GM12878 (cell line): ENCODE measurements around the gene CCDC9B. TPM values are rescaled to one million over a fixed set of nuclear protein-coding genes. Genes with fewer than 3 reads are reported as not detected.

Source experiments
- BCL3 ChIP-seq: IDR thresholded peaks from 2 replicates; pipeline ENCODE4 v1.6.1; 2011; ENCODE audit warnings: borderline replicate concordance, low read depth, mild to moderate bottlenecking, moderate library complexity, low read length; ENCODE audit not compliant: insufficient read depth, poor library complexity, severe bottlenecking
- CREB1 ChIP-seq: IDR thresholded peaks from 2 replicates; pipeline ENCODE4 v1.6.1; 2012; ENCODE audit warnings: low read depth, mild to moderate bottlenecking, inconsistent platforms
- HDGF ChIP-seq: fragments of 450-650 bp; IDR thresholded peaks from 2 replicates; pipeline ENCODE4 v1.6.1; 2016; ENCODE audit warnings: antibody characterized with exemption
- IRF5 ChIP-seq: fragments of 450-650 bp; IDR thresholded peaks from 2 replicates; pipeline ENCODE4 v1.6.1; 2017; ENCODE audit warnings: borderline replicate concordance
- NBN ChIP-seq: fragments of 450-650 bp; IDR thresholded peaks from 2 replicates; pipeline ENCODE4 v1.6.1; 2016
- NFYA ChIP-seq: IDR thresholded peaks from 2 replicates; pipeline ENCODE4 v1.6.1; 2011; ENCODE audit warnings: low read depth, mild to moderate bottlenecking, low read length, improper control_type of control experiment, borderline replicate concordance
- NFYB ChIP-seq: IDR thresholded peaks from 2 replicates; pipeline ENCODE4 v1.6.1; 2011; ENCODE audit warnings: low read depth, mild to moderate bottlenecking, low read length, improper control_type of control experiment, moderate library complexity; ENCODE audit not compliant: insufficient read depth
- NKRF ChIP-seq: fragments of 450-650 bp; conservative IDR thresholded peaks from 2 replicates; pipeline ENCODE4 v1.6.1; 2017; ENCODE audit warnings: mild to moderate bottlenecking, moderate library complexity
- RAD21 ChIP-seq: IDR thresholded peaks from 2 replicates; pipeline ENCODE4 v1.6.1; 2011; ENCODE audit warnings: mild to moderate bottlenecking, low read depth, low read length, moderate library complexity; ENCODE audit not compliant: insufficient read depth
- polyA plus RNA-seq, 11 experiments: library from polyadenylated mRNA; depleted of rRNA in 4 of 11; unstranded in 6 of 11; stranded (reverse) in 5 of 11; fragments of >200 nt; fragmentation: Nextera tagmentation in 4 of 11; fragmentation: Illumina TruSeq in 1 of 11; extraction: Ambion mirVana in 4 of 11; extraction: Trizol in 1 of 11; gene quantifications; 1 replicate in 1 of 11; 2 replicates in 10 of 11; pipeline versions ENCODE4 v1.2.1 to v1.2.3, GENCODE V29; 2011 to 2016; ENCODE audit warnings: inconsistent platforms in 2 of 11, missing spikeins in 2 of 11, low read depth in 1 of 11
- total RNA-seq, 4 experiments: library from RNA; depleted of rRNA in 3 of 4; stranded (reverse); fragments of >200 nt in 3 of 4; fragmentation: Illumina TruSeq in 1 of 4; extraction: Trizol in 1 of 4; gene quantifications; 2 replicates each; pipeline versions ENCODE4 v1.2.1 to v1.2.3, GENCODE V29; 2013 to 2021

The CCDC9B gene
- total and polyA plus RNA-seq, 10 of the 15 experiments (the other 5 are each of a cell fraction or from before 2014, with no cell fraction given): 0.01 to 0.08 (median 0.03) TPM; not detected in 6

- no peak for TF ChIP-seq IRF5
- TF ChIP-seq NFYA: no peak
- no peak for TF ChIP-seq RAD21
- TF ChIP-seq NBN: no peak
- no peak for TF ChIP-seq BCL3
- no peak for TF ChIP-seq CREB1
- no peak for TF ChIP-seq NFYB
- no peak for TF ChIP-seq HDGF
- no peak for TF ChIP-seq NKRF
These were observed 28.2 kb upstream of the CCDC9B start (continued) for GRCh38 chr15:40368719-40369473.
